Testis (tissue), 3 donors: ENCODE results near the gene ZNF32. TPM values are rescaled to one million over a fixed set of nuclear protein-coding genes. Genes with fewer than 3 reads are reported as not detected.

Source experiments
- DNase-seq: peaks from one replicate; pipeline ENCODE4 v3.0.0-alpha.2; 2019
- H3K27ac ChIP-seq, 2 donors: fragments of 200-600 bp; sonication (generic); one replicate each; pipeline ENCODE4 v1.5.1; 2019
- H3K27me3 ChIP-seq: fragments of 200-600 bp; sonication (generic); one replicate; pipeline ENCODE4 v1.5.1; 2019
- H3K36me3 ChIP-seq: fragments of 200-600 bp; sonication (generic); one replicate; pipeline ENCODE4 v1.5.1; 2017; ENCODE audit warnings: low read depth; ENCODE audit errors: missing control alignments
- H3K4me1 ChIP-seq: fragments of 200-600 bp; sonication (generic); one replicate; pipeline ENCODE4 v1.5.1; 2019
- H3K4me3 ChIP-seq, 2 donors: fragments of 200-600 bp; sonication (generic); one replicate each; pipeline ENCODE4 v1.5.1; 2017 to 2019
- H3K9me3 ChIP-seq: fragments of 200-600 bp; sonication (generic); one replicate; pipeline ENCODE4 v1.5.1; 2017
- CTCF ChIP-seq, 3 experiments: fragments of 450-650 bp in 2 of 3; fragments of 200-600 bp in 1 of 3; sonication (generic) in 1 of 3; IDR thresholded peaks; one replicate each; pipeline ENCODE4 v1.5.1; 2016 to 2019; ENCODE audit warnings: antibody characterized with exemption in 3 of 3, mild to moderate bottlenecking in 2 of 3, moderate library complexity in 1 of 3
- POLR2A ChIP-seq: fragments of 450-650 bp; IDR thresholded peaks from one replicate; pipeline ENCODE4 v1.6.1; 2017; ENCODE audit warnings: antibody characterized with exemption, mild to moderate bottlenecking, moderate library complexity
- WGBS, 2 donors: methylation state at CpG; one replicate each; pipeline ENCODE4 v1.1.5; 2018; 5-methylcytosine and 5-hydroxymethylcytosine counted together
- intact Hi-C: fragments of 100-400 bp; cut with DNase I; formaldehyde crosslinking; loops from one replicate; pipeline ENCODE4 v1.15.1; 2023; ENCODE audit warnings: low total_unique reads
- polyA plus RNA-seq: library from polyadenylated mRNA; stranded (reverse); fragments of 350-450 nt; fragmentation: Illumina TruSeq; extraction: RNeasy Lipid Tissue Mini Kit (QIAGEN cat#74804); gene quantifications from one replicate; pipeline ENCODE4 v1.2.3, GENCODE V29; 2014; ENCODE audit warnings: low read depth, low replicate concordance; ENCODE audit not compliant: insufficient read depth
- total RNA-seq, 2 donors: library from RNA; depleted of rRNA; stranded (reverse); fragments of >200 nt; gene quantifications; one replicate each; pipeline ENCODE4 v1.2.3, GENCODE V29; 2016

ZNF32 gene
- total and polyA plus RNA-seq, 3 donors from 2014 or later: 18.7 to 29.8 (median 22.7) TPM

DNA sequence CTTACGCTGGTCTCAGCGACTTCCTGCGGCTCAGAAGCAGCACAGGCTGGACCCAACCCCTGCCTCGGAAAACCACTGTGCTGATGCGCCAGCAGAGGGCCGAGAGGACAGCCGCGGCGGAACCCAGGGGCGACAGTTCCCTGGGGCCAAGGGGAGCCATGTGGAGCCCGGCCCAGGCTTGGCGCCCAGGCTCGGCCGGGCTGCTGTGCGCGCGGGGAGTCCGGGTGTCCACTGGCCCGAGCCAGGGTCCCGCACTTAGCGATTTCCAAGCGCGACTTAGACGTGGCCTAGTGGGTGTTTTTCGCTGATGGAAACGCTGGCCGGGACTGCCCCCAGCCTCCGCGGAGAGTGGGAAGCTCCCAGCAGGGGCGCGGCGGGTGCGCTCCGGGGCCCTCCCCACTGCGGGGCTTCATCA lies 18.6 kb upstream of the ZNF32 start:
- DNase-seq: no peak

DNA sequence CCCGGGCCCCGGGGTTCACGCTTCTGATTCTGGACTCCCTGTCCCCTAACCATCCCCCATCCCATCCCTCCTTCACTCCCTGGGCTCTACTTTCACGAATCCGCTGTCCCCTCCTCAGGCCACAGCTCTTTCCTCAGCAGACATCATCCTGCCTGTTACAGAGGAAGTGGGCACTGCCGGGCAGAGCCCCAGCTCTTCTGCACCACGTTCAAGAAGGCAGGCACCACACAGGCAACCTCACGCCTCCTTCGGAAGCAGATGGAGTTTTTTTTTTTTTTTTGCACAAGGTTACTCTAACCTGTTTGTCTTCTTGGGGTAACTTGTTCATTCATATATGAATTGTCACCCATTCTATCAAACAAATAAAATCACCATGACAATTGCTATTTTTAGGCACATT lies 17.9 kb upstream of the ZNF32 start:
- intact Hi-C loops: no loop called here
- WGBS, 2 donors: 51 to 60% methylated on average over 9 of the region's 9 CpGs
- Histone ChIP-seq H3K36me3 (no peaks in the 10 kb centered on the region), H3K4me1 (peaks cover 6% of the 10 kb centered on the region), H3K9me3 (no peaks in the 10 kb centered on the region), H3K27me3 (no peaks in the 10 kb centered on the region), H3K4me3 (no peak overlapping the region), H3K27ac (no peak overlapping the region)
- TF ChIP-seq POLR2A (no peak), CTCF (IDR thresholded peaks at IDR 0.05) (no peak)
- DNase-seq: no peak

More for the DNA sequence above, 18.6 kb upstream of the ZNF32 start:
- TF ChIP-seq CTCF (IDR thresholded peaks at IDR 0.05) (peak in 1 of 3 experiments; percentile 26), POLR2A (no peak)
- H3K4me3 ChIP-seq: peak overlapping the region; percentile 39 to 56
- no peaks in the 10 kb centered on the region for H3K9me3 ChIP-seq
- H3K4me1 ChIP-seq: peaks cover 6% of the 10 kb centered on the region
- intact Hi-C loops: no loop called here
- H3K27me3 ChIP-seq: no peaks in the 10 kb centered on the region
- H3K27ac ChIP-seq: no peak overlapping the region
- H3K36me3 ChIP-seq: no peaks in the 10 kb centered on the region
- WGBS, 2 donors: 2 to 4% methylated on average over 5 to 35 of the region's 35 CpGs

- intact Hi-C loops: no loop called here
- TF ChIP-seq POLR2A: no peak
- no peaks in the 10 kb centered on the region for H3K27me3 ChIP-seq
- H3K27ac ChIP-seq: no peak overlapping the region
- no peaks in the 10 kb centered on the region for H3K36me3 ChIP-seq
- H3K9me3 ChIP-seq: no peaks in the 10 kb centered on the region
- peaks cover 6% of the 10 kb centered on the region for H3K4me1 ChIP-seq
- no peak overlapping the region for H3K4me3 ChIP-seq
- WGBS, 2 donors: 51 to 60% methylated on average over 3 of the region's 3 CpGs
- no peak for DNase-seq
These were observed 16.4 kb upstream of the ZNF32 start for GRCh38 chr10:43665054-43665453.

DNA sequence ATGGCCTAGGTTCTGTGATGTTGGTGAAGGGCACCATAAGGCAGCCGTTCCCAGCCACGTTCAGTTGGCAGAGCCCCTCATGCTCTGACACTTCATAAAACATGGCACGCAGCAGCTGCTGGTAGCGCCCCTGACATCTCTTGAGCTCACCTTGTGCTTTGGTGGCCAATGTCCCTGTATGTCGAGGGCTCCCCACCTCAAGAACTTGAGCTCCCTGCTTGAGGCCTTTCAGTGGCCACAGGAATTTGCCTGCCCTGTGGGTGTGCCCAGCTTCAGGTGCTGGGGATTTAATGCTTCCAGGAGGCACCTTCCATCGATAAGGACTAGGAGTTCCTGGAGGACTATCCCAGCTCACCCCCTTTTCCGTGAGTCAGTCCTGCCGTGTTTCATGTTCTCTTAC lies 9.5 kb upstream of the ZNF32 start:
- Histone ChIP-seq H3K27me3 (no peaks in the 10 kb centered on the region), H3K4me3 (no peak overlapping the region), H3K36me3 (no peaks in the 10 kb centered on the region), H3K27ac (no peak overlapping the region), H3K9me3 (no peaks in the 10 kb centered on the region), H3K4me1 (no peaks in the 10 kb centered on the region)
- intact Hi-C loops: no loop called here
- WGBS, 2 donors: 87 to 89% methylated on average over 6 to 8 of the region's 8 CpGs
- TF ChIP-seq CTCF (IDR thresholded peaks at IDR 0.05) (no peak), POLR2A (no peak)
- DNase-seq: no peak

GRCh38 chr10:43655311-43655710 lies 6.6 kb upstream of the ZNF32 start:
- H3K4me1 ChIP-seq: no peaks in the 10 kb centered on the region
- intact Hi-C loops: no loop called here
- TF ChIP-seq CTCF (IDR thresholded peaks at IDR 0.05) (no peak), POLR2A (no peak)
- H3K27ac ChIP-seq: no peak overlapping the region
- H3K4me3 ChIP-seq: no peak overlapping the region
- no peaks in the 10 kb centered on the region for H3K36me3 ChIP-seq
- no peak for DNase-seq
- H3K9me3 ChIP-seq: no peaks in the 10 kb centered on the region
- 81% methylated on average over 7 to 8 of the region's 8 CpGs for WGBS, 2 donors
- H3K27me3 ChIP-seq: no peaks in the 10 kb centered on the region
